ENCODE results near the gene MLST8. TPM values are rescaled to one million over a fixed set of nuclear protein-coding genes. Genes with fewer than 3 reads are reported as not detected.
"Not testable (repeated sequence)": the region's sequence is repeated elsewhere in the genome, so short reads cannot be mapped to it uniquely, and the experiment has no call there.

Gene MLST8
- total RNA-seq, 1 donor, result 30.8 TPM

DNA sequence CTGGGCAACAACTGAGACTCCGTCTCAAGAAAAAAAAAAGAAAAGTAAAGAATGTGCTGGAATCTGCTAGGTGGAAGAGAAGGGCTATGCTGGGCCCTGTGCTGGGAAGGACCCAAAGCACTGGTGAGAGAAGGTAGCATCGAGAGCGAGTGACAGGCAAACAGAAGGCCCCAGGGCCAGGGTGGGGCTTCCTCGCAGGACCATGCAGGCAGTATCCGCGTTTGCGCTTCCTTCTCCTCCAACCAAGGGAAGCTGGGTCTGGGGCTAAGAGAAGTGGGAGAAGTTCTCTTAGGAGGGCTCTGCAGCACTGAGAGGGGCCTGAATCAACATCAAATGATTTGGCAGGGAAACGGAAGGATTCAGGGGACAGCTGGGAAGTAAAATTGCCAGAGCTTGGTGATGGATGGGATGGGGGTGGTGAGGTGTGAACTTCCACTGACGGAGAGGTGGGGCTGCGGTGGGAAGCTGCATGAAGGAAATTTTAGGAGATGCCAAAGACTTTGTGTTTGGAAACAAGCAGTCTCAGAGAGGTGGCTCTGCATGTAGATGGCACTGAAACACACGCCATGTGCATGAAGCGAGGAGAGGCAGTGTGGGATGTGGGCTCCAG is 51.4 kb downstream of the MLST8 start:
- TF ChIP-seq, protein P1, sequence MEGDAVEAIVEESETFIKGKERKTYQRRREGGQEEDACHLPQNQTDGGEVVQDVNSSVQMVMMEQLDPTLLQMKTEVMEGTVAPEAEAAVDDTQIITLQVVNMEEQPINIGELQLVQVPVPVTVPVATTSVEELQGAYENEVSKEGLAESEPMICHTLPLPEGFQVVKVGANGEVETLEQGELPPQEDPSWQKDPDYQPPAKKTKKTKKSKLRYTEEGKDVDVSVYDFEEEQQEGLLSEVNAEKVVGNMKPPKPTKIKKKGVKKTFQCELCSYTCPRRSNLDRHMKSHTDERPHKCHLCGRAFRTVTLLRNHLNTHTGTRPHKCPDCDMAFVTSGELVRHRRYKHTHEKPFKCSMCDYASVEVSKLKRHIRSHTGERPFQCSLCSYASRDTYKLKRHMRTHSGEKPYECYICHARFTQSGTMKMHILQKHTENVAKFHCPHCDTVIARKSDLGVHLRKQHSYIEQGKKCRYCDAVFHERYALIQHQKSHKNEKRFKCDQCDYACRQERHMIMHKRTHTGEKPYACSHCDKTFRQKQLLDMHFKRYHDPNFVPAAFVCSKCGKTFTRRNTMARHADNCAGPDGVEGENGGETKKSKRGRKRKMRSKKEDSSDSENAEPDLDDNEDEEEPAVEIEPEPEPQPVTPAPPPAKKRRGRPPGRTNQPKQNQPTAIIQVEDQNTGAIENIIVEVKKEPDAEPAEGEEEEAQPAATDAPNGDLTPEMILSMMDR (IDR thresholded peaks at IDR 0.05; ENCODE audit: insufficient read depth, low read length), result no peak
- no peak overlapping the region for H3K4me3 ChIP-seq (ENCODE audit: low read depth, low read length)
- DNase-seq (ENCODE audit: low read depth), result no peak

DNA sequence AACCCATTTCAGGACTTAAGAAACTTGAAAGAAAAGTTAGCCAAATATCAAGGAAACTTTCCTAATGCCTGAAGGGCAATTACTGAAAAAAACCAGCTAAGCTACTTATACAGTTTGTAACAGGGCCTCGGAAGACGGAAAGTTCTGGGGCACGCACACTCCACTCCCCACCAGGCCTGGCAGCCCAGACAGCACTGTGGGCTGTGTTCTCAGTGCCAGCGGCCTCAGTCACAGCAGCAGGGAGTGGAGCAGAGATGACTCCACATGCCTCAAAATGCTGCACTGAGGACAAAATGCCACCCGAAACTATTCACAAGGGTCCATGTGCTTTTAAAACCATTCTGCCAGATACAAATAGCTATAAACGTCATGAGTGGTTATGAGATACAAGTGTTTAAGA is 52.5 kb downstream of the MLST8 start:
- DNase-seq (ENCODE audit: low read depth), result no peak
- no peak overlapping the region for H3K4me3 ChIP-seq (ENCODE audit: low read depth, low read length)
- TF ChIP-seq, protein P1 (IDR thresholded peaks at IDR 0.05; ENCODE audit: insufficient read depth, low read length), result no peak

DNA sequence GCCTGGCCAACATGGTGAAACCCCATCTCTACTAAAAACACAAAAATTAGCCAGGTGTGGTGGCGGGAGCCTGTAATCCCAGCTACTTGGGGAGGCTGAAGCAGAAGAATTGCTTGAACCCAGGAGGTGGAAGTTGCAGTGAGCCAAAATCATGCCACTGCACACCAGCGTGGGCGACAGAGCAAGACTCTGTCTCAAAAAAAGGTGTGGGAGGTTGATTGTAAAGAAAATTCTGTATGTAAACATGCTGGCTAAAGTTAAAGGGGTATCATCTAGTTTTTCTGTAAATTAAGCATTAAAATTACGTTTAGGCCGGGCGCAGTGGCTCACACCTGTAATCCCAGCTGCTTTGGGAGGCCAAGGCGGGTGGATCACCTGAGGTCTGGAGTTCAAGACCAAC is 53.3 kb downstream of the MLST8 start:
- not testable (repeated sequence) for DNase-seq (ENCODE audit: low read depth); H3K4me3 ChIP-seq (ENCODE audit: low read depth, low read length)

Other genes starting within 250 kb of the MLST8 start
- 56.1 and 105 TPM in 2 replicates for gene NDUFB10, start 245.9 kb upstream of the MLST8 start, total RNA-seq (ENCODE audit: low replicate concordance)
- 1,645 and 1,942 TPM in 2 replicates for gene RPS2, start 240.6 kb upstream of the MLST8 start, total RNA-seq (ENCODE audit: low replicate concordance)
- not detected in 2 replicates for gene RNF151, start 238.6 kb upstream of the MLST8 start, total RNA-seq (ENCODE audit: low replicate concordance)
- gene TBL3, start 233.4 kb upstream of the MLST8 start, total RNA-seq (ENCODE audit: low replicate concordance), result 22.7 and 31.8 TPM in 2 replicates
- gene NOXO1, start 224.0 kb upstream of the MLST8 start, total RNA-seq (ENCODE audit: low replicate concordance), result not detected in 2 replicates
- 8.6 and 10.5 TPM in 2 replicates for gene GFER, start 221.3 kb upstream of the MLST8 start, total RNA-seq (ENCODE audit: low replicate concordance)
- gene SYNGR3, start 215.5 kb upstream of the MLST8 start, total RNA-seq (ENCODE audit: low replicate concordance), result 0.98 and 1.4 TPM in 2 replicates
- 13.8 and 18.8 TPM in 2 replicates for gene ZNF598, start 195.6 kb upstream of the MLST8 start, total RNA-seq (ENCODE audit: low replicate concordance)
- 0.45 TPM in 1 of 2 replicates, not detected in the other for gene NPW, start 185.7 kb upstream of the MLST8 start, total RNA-seq (ENCODE audit: low replicate concordance)
- gene NHERF2, start 178.6 kb upstream of the MLST8 start, total RNA-seq (ENCODE audit: low replicate concordance), result 11.5 and 26.3 TPM in 2 replicates
- gene NTHL1, start 157.6 kb upstream of the MLST8 start, total RNA-seq (ENCODE audit: low replicate concordance), result 18.8 and 36.1 TPM in 2 replicates
- gene TSC2, start 157.5 kb upstream of the MLST8 start, total RNA-seq (ENCODE audit: low replicate concordance), result 58.7 and 145 TPM in 2 replicates
- 118 and 166 TPM in 2 replicates for gene PKD1, start 69.6 kb upstream of the MLST8 start, total RNA-seq (ENCODE audit: low replicate concordance)
- 0.27 and 3.6 TPM in 2 replicates for gene RAB26, start 56.8 kb upstream of the MLST8 start, total RNA-seq (ENCODE audit: low replicate concordance)
- 64.3 and 91.0 TPM in 2 replicates for gene TRAF7, start 49.7 kb upstream of the MLST8 start, total RNA-seq (ENCODE audit: low replicate concordance)
- gene CASKIN1, start 8.8 kb upstream of the MLST8 start, total RNA-seq (ENCODE audit: low replicate concordance), result 0.18 TPM in 1 of 2 replicates, not detected in the other
- gene BRICD5, start 5.4 kb downstream of the MLST8 start, total RNA-seq (ENCODE audit: low replicate concordance), result 0.57 and 2.4 TPM in 2 replicates
- 7.6 and 11.3 TPM in 2 replicates for gene PGP, start 9.4 kb downstream of the MLST8 start, total RNA-seq (ENCODE audit: low replicate concordance)
- gene E4F1, start 18.1 kb downstream of the MLST8 start, total RNA-seq (ENCODE audit: low replicate concordance), result 18.7 and 41.7 TPM in 2 replicates
- gene DNASE1L2, start 31.0 kb downstream of the MLST8 start, total RNA-seq (ENCODE audit: low replicate concordance), result 0.16 and 0.63 TPM in 2 replicates
- gene ECI1, start 46.1 kb downstream of the MLST8 start, total RNA-seq (ENCODE audit: low replicate concordance), result 34.9 and 41.1 TPM in 2 replicates
- 49.5 and 94.7 TPM in 2 replicates for gene RNPS1, start 62.7 kb downstream of the MLST8 start, total RNA-seq (ENCODE audit: low replicate concordance)
- 1.8 and 2.4 TPM in 2 replicates for gene ABCA3, start 135.3 kb downstream of the MLST8 start, total RNA-seq (ENCODE audit: low replicate concordance)
- gene CCNF, start 224.0 kb downstream of the MLST8 start, total RNA-seq (ENCODE audit: low replicate concordance), result 2.2 and 21.1 TPM in 2 replicates